ENCODE data around the gene PRDX3. TPM values are rescaled to one million over a fixed set of nuclear protein-coding genes. Genes with fewer than 3 reads are reported as not detected.
"Not testable (repeated sequence)": the region's sequence is repeated elsewhere in the genome, so short reads cannot be mapped to it uniquely, and the experiment has no call there.

Gene PRDX3
- total RNA-seq, 1 experiment from 2014 or later = 297 TPM

DNA sequence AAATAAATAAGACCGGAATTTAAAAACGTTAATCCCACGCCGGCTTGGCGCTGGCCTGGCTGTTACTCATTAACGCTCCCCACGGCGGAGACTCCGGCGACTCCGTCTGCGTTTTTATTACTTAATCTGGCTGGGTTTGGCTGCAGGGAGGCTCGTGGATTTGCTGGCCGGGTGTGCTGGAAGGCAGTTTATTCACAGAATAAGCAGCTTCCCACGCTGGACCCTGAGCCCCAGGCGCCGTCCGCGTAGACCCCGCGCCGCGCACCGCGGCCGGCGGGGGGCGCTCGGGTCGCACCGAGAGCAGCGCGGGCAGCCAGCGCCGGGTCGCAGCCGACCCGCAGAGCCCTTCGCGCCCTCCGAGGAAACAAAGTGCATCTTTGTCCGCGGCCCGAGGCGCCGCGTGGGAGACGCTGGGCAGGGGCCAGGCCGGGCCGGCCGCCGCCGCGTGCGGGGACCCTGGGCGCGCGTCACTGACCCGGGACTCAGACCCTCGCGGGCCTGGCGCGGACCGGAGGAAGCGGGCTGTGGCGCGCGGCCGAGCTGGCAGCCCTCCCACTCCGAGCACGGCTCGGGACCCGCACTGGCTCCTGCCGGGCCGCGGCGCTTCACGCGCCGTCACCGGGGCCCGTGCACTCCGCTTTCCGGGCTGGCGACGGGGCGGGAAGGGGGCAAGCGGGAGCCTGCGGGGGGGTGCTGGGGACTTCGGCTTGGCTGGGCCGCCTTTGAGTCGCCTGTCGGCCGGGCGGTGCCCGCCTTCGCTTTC is 28.2 kb upstream of the PRDX3 start:
- DNase-seq (ENCODE audit: low read depth) = peak; percentile 55

DNA sequence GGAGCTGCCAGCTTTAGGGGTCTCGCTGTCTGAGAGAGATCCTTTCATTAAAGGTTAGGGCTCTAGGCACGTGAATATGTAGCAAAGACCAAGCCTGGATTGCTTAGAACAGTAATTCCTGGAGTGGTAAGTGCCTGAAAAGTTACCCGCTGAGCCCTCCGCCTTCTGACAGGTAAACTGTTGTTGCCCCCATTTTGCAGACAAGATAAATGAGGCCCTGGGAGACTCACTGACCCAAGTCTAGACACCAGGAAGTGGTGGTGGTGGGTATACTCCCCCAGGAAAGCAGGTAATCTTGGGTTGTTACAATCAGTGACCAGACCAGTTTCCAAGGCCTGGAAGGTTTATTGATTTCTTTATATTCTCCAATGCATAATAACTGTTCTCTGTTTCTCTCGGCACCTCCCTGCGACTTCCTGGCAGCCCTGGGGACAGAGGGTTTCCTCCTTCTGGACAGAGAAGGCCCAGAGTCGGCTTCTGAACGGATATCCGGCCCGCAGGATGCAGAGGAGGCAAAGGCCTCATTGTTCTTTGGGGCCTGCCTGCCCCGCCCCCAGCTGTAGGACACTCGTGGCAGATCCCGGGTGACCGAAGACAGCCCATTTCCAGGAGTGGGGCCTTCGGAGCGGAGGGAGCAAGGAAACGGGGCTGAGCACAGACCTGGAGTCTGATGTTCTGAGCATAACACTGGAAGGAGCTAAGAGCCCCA is 27.4 kb upstream of the PRDX3 start:
- no peak for DNase-seq (ENCODE audit: low read depth)

DNA sequence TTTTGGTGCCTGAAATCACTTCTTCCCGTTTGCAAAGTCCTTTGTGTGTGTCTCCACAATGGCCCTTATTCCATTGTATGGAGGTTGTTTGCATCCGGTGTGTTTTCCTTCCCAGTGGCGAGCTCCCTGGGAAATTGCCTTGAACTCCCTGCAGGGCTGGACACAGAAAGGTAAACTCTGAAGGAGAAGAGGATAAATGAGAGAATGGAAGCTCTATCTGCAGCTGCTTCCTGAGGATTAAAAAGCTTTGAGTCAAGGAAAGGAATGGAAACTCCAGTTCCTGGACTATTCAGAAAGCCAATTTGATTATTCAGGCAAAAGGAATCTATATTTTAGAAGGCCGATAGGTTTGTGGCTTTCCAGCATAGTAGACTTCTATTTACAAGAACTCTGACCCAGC is 24.4 kb upstream of the PRDX3 start:
- peak; percentile 53 for DNase-seq (ENCODE audit: low read depth)

DNA sequence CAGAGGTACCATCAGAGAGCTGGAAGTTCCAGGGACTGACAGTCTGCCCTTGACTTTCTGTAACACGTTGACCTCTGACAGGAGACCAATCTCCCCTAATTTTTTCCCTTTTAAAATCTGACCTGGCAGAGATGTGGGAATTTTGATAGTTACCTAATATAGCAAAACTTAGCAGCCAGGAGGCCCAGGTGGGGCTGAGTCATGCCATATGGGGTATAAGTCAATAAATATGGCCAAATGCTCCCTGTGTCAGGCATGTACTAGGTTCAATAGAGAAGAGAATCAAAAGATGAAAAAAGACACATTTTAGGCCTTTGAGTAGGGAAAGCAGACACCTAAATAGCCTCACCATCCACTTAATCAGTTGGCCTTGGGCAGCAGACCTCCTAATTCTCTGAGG is 22.6 kb upstream of the PRDX3 start:
- DNase-seq (ENCODE audit: low read depth) = no peak

DNA sequence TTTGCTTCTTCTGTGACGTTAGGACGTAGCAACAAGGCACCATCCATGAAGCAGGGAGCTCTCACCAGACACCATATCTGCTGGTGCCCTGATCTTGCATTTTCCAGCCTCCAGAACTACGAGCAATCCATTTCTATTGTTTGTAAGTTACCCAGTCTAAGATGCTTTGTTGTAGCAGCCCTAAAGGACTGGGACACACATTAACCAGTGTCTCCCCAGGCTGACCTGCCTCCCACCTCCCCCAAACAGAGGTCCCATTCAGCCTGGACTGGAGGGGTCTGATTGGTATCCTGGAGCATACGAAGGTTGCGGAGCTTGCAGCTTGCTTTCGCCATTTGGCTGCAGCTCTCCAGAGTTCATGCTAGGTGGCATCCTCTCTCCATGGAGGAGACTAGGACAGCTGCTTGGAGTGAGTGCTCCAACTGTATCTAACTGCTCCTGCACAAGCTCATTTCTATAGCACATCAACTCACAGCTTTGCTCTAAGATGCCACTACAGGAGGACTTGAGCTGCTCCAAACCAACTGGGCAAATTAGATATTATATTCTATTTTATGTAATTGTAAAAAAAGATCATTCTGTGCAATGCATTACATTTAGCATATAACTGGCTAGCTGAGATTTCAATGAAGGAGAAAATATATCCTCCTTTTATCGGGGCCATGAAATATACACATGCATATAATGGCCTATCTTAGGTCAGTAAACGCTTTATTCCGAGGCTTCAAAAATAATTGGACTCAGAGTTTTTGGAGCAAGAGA is 20.8 kb upstream of the PRDX3 start:
- peak; percentile 75 for DNase-seq (ENCODE audit: low read depth)

DNA sequence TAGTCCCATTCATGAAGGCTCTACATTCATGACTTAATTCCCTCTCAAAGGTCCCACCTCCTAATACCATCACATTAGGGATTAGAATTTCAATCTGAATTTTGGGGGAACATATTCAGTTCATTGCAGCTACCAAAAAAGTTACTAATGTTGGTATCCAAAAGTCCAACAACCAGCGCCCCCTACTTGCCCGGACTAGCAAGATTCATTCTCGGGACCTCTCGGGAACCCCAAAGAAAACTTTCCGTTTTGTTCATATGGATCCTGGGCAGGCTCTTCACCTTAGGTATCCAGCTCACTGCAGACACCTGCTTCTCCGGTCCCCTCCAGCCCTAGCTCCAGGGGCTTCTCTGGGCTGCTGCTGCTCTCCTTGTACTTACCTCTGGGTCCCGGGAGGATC is 19.8 kb upstream of the PRDX3 start:
- DNase-seq (ENCODE audit: low read depth) = no peak

DNA sequence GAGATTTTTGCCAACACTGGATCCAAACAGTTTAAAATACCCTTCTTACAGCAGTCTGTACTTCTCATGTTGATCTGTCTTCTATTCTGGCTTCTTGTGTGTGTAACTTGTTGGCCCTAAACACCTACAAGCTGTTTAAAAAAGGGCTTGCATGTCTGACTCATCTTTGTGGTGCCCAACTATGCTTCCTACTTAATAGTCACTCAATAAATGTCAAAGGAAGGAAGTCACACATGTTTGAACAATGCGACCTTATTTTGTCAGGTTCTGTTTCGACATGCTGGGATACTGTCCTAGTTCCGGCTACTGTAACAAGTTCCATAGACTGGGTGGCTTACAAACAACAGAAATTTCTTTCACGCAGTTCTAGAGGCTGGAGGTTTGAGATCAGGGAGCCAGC is 19.3 kb upstream of the PRDX3 start:
- peak; percentile 43 for DNase-seq (ENCODE audit: low read depth)

DNA sequence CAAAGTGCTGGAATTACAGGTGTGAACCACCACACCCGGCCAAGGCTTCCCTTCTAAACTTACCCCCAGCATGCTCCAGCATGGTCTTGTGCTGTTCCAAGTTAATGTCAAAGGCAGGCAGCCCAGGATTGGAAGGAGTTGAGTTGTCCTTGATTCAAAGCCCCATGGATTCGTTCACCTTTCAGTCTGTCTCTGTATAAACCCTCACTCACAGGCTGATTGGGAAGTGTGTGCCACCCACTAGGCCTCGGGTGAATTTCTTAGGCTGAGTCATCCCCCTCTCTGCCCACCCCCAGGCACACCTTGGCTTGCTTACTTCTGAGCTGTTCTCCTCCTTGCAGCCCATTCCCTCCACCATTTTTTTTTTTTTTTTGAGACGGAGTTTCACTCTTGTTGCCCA is 13.3 kb upstream of the PRDX3 start:
- DNase-seq (ENCODE audit: low read depth) = no peak

DNA sequence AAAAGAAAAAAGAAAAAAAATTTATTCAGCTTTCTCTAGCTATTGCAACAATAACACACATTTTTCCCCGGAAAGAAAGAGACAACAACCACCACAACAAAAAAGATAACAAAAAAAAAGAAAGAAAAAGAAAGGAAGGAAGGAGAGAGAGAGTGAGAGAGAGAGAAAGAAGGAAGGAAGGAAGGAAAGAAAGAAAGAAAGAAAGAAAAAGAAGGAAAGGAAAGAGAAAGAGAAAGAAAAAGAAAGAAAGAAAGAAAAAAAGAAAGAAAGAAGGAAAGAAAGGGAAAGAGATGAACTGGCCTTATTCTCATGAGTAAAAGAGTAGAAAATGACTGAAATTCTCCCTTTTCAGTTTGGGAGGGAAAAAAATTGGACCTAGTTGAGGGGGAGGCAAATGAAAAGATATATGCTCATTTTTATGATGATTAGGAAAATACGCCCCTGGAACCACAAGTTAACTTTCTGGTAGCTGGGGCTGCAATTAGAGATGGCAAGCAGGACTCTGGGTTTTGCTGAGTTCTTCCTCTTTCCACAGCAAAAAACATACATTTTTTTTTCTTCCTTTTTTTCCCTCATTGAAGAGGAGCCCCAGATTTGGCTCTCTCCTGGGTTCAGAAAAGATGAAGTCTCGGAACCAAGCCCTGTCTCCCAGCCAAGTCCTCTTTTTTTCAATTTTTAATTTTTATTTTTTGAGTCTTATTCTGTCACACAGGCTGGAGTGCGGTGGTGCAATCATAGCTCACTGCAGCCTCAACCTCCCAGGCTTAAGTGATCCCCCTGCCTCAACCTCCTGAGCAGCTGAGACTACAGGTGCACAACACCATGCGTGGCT is 12.6 kb upstream of the PRDX3 start:
- DNase-seq (ENCODE audit: low read depth) = no peak

DNA sequence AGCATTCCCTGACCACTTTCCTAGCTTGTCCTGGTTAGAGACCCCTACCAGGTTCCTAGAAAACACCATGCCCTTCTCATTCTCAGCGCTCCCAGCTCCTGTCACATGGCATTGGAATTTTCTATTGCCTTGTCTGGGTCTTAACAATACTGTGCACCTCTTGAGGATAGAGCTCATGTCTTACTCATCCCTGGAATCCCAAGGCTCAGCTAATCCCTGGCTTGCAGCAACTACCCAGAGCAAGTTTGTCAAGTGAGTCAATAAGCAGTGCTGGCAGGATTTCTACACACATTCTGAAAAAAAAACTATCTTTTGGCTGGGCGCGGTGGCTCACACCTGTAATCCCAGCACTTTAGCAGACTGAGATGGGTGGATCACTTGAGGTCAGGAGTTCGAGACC is 11.7 kb upstream of the PRDX3 start:
- DNase-seq (ENCODE audit: low read depth) = peak; percentile 97

DNA sequence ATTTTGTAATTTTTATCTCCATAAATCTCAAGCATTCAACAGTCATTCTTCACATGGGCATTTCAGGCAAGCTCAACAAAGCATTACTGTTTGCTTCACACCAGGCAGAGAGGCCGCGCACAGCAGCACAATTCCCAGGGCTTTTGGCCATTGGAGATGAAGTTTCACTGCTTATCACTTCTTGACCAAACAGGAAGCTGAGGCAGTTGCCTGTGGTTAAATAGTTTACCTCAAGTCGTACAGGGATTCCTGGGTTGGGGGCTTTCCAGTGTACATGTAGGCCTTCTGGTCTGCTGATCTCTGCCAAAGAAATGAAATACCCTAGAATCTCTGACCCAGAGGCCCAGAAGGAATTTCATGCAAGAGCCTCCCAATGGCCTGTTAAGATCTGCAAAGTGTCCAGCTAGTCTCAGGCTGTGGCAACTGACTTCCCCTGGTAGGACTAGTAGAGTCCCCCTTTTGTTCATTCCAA is 11.2 kb upstream of the PRDX3 start:
- peak; percentile 29 for DNase-seq (ENCODE audit: low read depth)

DNA sequence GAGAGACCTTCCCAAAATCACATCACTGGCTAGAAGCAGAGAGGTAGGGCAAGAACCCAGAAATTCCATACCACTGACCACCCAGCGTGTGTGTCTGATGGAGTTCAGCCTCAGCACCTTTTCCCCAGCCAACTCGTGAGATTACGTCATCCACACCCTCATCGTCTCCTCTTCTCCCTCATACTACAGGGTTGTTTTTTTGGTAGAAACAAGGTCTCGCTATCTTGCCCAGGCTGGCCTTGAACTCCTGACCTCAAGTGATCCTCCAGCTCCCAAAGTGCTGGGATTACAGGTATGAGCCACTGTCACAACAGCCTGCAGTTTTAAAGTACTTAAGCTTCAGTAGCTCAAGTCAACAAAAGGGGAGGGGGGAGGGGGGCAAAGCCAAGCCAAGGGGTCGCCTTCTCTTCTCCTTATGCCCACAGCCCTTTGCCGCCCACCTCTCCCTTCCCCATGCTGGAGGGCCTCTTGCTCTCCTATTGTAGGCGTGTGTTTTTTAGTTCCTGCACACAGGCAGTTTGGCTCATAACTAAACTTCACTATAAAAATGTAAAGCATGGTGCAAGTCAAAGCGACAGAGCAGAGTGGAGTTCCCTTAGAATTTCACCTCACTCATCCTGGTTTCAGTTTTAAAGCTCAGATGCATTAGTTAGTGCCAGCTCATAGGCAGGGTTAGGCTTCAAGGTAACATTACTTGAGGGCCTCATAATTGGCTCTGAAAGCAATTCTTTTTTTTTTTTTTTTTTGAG is 5.2 kb upstream of the PRDX3 start:
- no peak for DNase-seq (ENCODE audit: low read depth)

DNA sequence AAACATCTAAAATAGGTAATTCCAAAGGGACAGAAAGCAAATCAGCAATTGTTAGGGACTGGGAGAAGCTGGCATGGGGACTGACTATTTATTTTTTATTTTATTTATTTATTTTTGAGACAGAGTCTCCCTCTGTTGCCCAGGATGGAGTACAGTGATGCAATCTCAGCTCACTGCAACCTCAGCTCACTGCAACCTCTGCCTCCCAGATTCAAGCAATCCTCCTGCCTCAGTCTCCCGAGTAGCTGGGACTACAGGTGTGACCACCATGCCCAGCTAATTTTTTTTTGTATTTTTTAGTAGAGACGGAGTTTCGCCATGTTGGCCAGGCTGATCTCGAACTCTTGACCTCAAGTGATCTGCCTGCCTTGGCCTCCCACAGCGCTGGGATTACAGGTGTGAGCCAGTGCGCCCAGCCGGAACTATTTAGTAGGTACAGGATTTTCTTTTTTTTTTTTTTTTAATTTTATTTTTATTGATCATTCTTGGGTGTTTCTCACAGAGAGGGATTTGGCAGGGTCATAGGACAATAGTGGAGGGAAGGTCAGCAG is 2.3 kb upstream of the PRDX3 start:
- DNase-seq (ENCODE audit: low read depth) = not testable (repeated sequence)

DNA sequence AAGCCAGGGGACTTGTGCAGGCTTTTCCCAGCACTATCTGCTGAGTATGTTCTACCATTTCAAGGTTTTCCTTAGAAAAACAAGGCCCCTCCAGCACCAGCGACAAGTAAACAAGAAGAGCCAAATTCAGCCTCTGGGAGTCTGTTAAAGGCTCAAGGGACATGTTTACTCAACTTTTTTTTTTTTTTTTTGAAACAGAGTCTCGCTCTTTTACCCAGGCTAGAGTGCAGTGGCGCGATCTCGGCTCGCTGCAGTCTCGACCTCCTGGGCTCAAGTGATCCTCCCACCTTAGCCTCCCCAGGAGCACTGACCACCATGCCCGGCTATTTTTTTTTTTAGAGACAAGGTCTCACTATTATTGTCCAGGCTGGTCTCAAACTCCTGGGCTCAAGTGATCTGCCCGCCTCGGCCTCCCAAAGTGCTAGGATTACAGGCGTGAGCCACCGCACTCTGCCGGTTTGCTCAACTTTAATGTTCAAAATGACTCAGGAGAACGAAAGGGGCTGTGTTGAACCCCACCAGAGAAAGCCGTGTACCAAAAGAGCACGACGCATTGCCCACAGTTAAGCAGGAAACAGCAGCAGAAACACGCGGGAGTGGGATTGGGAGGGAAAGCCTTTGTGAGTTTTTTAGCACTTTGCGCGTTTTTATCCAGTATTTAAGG is 772 bp downstream of the PRDX3 start:
- DNase-seq (ENCODE audit: low read depth) = no peak

DNA sequence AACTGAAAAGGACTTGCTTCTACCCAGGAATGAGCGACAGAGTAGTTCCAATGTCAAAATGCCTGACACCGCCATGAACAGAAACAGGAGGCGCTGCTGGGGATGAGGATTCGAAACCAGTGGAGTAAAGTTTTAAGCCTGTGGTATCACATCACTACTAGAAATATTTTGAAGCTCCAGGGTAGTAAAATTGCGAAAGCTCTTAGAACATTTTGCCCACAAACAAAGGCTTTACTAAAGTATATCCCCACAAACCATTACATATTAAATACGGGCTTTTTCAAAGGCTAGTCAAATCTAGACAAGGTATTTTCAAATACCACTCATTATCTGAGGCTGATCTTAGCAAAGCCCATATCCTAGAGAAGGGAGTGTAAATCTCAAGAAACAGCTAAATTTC is 2.4 kb downstream of the PRDX3 start:
- DNase-seq (ENCODE audit: low read depth) = peak; percentile 20

DNA sequence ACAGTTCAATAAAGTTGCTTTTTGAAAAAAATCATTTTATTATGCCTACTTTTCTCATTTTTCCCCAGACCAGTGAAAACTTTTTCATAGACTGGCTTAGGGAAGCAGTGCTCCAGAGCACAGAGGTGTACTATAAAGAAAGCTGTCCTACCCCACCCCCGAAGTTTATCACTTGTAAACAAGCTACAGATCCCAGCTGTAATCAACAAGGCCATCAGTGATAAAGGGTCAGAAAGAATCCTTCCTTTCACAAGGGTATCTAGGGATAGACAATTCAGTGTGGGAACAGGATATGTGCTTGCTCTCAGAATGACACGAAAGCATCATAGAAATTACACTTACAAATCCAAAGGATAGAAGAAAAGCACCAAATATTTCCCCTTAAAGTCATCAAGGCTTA is 4.5 kb downstream of the PRDX3 start:
- DNase-seq (ENCODE audit: low read depth) = no peak

DNA sequence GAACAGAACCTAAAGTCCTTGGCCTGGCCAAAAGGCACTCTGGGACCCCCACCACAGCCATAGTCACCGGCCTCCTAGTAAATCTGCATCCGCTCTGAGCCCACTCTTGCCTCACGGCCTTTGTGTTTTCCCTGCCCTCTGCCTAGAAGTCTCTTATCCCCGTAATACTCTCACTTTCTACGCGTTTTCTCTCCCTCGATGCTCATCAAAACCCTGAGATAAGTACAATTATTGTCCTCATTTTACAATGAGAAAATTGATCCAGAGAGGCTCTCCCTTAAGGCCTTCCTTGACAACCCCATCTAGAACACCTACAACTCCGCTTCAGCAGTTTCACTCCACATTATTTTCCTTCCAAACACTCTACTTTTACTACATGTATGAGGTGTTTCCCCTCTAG is 11.6 kb downstream of the PRDX3 start:
- no peak for DNase-seq (ENCODE audit: low read depth)

DNA sequence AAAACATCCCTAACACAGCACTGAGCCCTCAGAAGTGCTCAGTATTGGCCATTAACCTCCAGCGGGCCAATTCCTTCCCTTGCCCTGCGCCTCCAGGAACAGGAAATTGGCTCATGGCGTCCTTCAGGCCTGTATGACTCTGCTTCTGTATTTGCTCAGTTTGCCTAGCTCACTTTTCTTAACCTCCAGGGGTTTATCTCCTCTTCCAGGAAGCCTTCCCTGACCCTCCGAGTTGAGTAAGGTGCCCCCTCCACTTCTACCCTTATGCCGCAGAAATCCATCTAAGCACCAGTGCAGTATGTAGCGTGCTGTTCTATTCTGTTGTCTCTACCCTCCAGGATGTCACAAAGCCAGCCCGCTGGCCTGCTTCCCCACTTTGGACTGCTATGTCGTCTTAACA is 12.0 kb downstream of the PRDX3 start:
- no peak for DNase-seq (ENCODE audit: low read depth)

DNA sequence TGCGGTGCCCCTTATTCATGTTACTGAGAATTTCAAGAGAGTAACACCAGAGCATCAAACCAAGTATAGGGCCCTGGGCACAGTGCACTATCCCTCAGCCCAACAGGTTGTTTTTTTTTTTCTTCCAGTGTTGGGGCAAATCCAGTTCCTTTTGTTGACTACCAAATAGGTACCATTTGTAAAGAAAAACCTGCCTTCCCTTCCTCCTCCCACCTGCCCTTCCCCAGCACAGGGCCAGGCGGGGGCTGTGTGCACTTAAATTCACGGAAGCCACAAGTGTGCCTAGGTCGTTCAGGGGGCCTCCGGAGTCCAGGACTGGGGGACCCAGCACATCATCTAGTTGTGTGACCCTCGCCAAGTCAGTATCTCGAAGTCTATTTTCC is 12.5 kb downstream of the PRDX3 start:
- no peak for DNase-seq (ENCODE audit: low read depth)
